ENCODE data around the gene CALB2.

DNA sequence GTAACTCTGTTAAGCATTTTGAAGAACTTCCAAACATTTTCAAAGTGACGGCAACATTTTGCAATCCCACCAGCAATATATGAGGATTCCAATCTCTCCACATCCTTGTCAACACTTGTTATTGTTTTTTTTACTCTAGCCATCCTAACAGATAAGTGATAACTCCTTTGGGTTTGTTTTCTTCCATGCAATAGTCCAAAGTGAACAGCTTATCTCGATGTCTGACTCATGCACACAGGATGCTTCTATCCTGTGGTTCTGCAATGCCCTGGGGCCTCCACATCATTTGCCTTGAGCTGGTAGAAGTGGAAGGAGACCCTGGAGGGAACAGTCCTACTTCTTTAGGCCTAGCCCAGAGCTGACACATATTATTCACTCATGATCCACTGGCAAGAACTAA is 70.4 kb downstream of the CALB2 start:
- TF ChIP-seq TCF12 (IDR thresholded peaks at IDR 0.05; ENCODE audit: low read depth) (no peak), FOXM1 (IDR thresholded peaks at IDR 0.05; ENCODE audit: borderline replicate concordance, low read depth) (no peak), EP300 (IDR thresholded peaks at IDR 0.05; ENCODE audit: borderline replicate concordance) (no peak), YY1 (IDR thresholded peaks at IDR 0.05; ENCODE audit: low read depth) (no peak), TAF1 (IDR thresholded peaks at IDR 0.05; ENCODE audit: low read depth) (no peak), EGR1 (IDR thresholded peaks at IDR 0.05) (no peak), NFIC (IDR thresholded peaks at IDR 0.05) (no peak), CEBPB (IDR thresholded peaks at IDR 0.05) (no peak), RAD21 (IDR thresholded peaks at IDR 0.05; ENCODE audit: low read depth) (no peak), ZBTB7A (IDR thresholded peaks at IDR 0.05; ENCODE audit: low read depth) (no peak)
- TF ChIP-seq, protein P1, sequence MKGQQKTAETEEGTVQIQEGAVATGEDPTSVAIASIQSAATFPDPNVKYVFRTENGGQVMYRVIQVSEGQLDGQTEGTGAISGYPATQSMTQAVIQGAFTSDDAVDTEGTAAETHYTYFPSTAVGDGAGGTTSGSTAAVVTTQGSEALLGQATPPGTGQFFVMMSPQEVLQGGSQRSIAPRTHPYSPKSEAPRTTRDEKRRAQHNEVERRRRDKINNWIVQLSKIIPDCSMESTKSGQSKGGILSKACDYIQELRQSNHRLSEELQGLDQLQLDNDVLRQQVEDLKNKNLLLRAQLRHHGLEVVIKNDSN (IDR thresholded peaks at IDR 0.05) = no peak
- TF ChIP-seq, protein P2, sequence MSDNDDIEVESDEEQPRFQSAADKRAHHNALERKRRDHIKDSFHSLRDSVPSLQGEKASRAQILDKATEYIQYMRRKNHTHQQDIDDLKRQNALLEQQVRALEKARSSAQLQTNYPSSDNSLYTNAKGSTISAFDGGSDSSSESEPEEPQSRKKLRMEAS (IDR thresholded peaks at IDR 0.05) = no peak
- TF ChIP-seq, protein P3, sequence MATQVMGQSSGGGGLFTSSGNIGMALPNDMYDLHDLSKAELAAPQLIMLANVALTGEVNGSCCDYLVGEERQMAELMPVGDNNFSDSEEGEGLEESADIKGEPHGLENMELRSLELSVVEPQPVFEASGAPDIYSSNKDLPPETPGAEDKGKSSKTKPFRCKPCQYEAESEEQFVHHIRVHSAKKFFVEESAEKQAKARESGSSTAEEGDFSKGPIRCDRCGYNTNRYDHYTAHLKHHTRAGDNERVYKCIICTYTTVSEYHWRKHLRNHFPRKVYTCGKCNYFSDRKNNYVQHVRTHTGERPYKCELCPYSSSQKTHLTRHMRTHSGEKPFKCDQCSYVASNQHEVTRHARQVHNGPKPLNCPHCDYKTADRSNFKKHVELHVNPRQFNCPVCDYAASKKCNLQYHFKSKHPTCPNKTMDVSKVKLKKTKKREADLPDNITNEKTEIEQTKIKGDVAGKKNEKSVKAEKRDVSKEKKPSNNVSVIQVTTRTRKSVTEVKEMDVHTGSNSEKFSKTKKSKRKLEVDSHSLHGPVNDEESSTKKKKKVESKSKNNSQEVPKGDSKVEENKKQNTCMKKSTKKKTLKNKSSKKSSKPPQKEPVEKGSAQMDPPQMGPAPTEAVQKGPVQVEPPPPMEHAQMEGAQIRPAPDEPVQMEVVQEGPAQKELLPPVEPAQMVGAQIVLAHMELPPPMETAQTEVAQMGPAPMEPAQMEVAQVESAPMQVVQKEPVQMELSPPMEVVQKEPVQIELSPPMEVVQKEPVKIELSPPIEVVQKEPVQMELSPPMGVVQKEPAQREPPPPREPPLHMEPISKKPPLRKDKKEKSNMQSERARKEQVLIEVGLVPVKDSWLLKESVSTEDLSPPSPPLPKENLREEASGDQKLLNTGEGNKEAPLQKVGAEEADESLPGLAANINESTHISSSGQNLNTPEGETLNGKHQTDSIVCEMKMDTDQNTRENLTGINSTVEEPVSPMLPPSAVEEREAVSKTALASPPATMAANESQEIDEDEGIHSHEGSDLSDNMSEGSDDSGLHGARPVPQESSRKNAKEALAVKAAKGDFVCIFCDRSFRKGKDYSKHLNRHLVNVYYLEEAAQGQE (IDR thresholded peaks at IDR 0.05; ENCODE audit: low read depth) = no peak

Measured in Ishikawa (cell line).